NCI-H1417 (cell line): ENCODE measurements around the gene RPAP3.
"Not testable (repeated sequence)": the region's sequence is repeated elsewhere in the genome, so short reads cannot be mapped to it uniquely, and the experiment has no call there.

Source experiments
- DNase-seq, 3 experiments: peaks; one replicate each; lab custom pipeline; 2025; lab: John Stamatoyannopoulos, UW

Gene RPAP3

DNA sequence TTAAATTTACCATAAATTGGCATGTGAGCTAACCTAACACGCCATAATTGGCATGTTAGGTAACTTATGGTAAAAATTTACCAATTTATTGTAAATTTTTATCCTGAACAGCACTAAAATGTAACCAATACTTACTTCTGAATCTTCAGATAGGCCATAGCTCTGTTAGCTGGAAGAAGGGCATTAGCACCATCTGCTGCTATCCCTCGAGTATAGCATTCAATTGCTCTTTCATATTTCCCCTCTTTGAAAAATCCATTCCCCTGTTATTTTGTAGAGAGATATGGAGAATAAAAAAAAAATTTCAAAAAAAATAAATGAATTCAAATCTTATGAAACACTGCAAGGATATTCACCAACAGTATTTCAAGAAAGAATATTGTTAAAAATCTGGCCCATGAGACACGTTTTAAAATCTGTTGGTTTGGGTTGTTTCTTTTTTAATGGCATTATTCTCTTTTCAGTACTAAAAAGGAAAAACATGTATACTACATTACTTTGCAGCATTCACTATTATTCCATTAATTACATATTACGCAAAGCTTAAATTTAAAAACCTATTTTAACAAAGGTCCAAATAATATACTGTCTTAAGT lies 19.1 kb downstream of the RPAP3 start:
- peak in 2 of 3 experiments; percentile 10 to 73 for DNase-seq

DNA sequence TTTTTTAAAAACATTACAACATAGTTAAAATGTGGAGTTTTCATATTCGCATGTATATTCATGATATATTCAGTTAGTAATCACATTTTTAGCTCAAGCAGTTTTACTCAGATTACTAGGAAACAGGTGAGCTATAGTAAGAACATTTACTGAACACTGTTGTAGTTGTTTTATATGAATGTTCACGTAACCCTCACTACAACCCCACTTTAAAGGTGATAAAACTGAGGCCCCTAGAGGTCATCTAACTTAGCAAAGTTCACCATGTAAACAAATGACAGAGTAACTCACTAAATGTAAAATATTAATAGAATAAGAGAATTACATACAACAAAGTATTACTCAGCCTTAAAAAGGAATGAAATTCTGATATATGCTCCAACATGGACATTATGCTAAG lies 26.0 kb downstream of the RPAP3 start:
- no peak for DNase-seq

DNA sequence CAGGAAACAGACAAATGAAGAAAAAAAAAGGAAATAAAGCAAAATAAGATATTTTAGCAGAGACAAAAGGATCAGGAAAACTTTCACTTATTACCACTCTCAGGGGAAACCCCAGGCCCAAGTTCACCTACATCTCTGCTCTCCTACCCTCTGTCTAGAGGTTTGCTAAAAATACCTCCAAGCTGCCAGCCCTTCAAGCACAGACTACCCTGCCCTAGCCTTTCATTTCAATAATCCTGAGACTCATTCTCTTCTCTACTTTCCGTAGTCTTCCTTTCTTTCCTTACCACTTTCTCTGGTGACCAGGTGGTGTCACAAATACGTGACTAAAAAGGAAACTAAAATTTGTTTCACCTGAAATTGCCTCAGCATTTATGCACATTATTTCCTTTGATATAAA lies 33.8 kb downstream of the RPAP3 start:
- DNase-seq: no peak

DNA sequence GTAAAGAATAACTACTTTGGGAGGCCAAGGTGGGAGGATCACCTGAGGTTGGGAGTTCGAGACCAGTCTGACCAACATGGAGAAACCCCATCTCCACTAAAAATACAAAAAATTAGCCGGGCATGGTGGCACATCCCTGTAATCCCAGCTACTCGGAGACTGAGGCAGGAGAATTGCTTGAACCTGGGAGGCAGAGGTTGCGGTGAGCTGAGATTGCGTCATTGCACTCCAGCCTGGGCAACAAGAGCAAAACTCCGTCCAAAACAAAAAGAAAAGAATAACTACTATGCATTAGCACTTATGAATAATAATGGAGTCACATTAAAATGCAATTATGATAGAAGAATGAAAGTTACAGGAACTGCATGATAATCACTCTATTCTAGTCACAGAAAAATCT lies 37.9 kb downstream of the RPAP3 start:
- DNase-seq: not testable (repeated sequence)

DNA sequence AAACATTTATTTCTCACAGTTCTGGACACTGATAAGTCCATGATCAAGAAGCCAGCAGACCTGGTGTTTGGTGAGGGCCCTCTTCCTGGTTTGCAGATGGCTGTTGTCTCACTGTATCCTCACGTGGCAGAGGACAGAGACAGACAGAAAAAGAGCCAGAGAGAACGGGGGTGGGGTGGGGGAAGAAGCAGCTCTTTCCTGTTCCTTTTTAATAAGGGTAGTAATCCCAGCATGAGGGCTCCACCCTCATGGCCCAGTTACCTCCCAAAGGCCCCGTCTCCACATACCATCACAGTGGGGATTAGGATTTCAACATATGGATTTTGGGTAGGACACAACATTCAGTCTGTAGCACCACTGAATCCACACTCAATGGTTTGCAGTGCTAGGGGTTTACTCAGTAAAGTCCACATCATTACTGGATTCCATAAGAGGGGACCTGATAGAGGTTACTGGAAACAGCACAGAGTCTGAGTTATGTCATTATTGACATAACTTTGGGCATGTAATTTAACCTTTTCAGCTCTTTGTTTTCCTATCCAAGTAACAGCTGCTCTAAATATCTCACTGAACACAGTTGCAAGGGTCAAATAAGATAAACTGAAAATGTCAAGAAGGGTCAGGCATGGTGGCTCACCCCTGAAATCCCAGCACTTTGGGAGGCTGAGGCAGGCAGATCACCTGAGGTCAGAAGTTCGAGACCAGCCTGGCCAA lies 53.2 kb downstream of the RPAP3 start:
- peak in 1 of 3 experiments; percentile 29 for DNase-seq

DNA sequence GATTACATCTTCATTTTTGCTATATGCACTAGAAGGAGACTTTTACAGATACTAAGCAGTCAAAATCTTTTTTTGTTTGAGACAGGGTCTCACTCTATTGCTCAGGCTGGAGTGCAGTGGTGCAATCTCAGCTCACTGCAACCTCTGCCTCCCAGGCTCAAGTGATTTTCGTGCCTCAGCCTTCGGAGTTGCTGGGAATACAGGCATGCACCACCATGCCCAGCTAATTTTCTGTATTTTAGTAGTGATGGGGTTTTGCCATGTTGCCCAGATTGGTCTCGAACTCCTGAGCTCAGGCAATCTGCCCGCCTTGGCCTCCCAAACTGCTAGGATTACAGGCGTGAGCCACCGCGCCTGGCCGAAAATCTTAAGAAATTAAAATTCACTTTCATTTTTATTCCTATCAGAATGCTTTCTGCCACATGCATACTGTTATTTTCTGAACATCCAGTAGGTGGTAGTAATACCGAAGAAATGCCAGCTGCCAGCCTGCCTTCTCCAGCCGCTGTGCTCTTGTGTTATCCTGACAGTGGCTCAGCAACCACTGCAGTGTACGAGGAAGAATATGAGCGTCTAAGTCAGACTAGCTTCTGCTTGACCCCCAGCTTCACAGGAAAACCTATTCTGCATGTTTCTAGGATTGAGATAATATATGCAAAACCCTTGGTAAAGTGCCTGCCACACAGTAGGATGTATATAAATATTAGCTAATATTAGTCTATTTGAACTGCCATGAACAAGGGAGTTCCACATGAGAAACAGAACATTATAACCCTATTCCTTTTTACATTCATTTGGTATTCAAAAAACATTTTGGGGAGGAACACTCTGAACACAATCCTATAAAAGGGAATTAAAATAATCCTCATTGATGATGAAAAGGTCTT lies 54.2 kb downstream of the RPAP3 start:
- DNase-seq: peak in 2 of 3 experiments; percentile 46 to 53

DNA sequence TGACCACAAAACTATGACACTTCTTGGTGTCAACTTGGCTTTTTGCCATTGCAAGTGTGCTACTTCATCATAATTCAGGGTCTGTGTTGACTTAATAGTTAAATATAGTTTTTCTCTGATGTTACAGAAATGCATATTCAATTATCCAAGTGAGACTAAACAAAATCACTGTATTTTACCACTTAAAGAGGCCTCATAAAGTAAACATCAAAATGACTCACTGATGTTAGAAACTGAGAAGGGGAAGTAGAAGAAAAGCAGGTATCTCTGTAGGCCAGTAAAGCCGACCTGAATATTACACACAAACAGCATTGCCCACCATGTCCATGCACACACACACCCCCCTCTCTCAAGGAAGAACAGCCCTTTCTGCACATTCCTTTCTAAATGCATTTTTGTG lies 55.4 kb downstream of the RPAP3 start:
- DNase-seq: no peak

DNA sequence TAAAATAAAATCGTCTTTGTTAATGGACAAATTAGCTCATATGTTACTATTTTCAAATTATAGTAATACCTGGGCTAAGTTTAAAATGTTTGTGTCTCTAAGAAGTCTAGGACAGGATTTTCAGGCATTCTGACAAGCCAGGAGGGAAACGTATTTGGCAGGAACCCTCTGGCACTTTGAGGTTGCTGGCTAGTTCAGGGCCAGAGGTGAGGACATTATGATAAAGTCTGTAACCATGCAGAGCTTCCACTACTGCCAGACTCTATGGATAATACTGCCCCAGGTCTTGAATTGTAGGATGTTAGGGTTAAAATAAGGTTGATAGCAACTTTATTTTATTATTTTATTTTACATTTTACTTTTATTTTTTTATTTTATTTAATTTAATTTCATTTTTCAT lies 56.4 kb downstream of the RPAP3 start:
- DNase-seq: no peak

DNA sequence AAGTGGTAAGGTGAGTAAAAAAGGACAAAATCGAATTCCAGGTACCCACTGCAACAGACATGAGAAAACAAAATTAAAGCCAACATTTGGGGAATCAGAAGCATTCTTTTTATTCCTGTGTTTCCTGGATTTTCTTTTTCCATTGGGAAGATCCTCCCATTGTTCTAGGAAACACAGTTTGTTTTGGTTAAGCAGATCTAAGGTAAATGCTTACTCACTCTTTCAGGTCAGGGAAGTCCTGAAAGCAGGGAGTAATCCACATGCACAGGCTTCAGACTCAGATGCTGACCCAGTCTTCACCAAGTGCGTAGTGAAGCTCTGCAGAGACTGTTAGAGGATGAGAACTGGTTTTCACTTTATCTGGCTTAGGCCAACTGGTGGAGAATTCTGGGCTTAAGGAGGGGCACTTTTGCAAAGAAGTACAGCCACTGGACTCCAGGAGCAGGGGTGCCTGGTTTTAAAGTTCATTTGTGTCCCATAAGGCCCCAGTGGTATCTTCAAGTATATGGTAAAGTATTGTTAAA lies 57.7 kb downstream of the RPAP3 start:
- DNase-seq: no peak

DNA sequence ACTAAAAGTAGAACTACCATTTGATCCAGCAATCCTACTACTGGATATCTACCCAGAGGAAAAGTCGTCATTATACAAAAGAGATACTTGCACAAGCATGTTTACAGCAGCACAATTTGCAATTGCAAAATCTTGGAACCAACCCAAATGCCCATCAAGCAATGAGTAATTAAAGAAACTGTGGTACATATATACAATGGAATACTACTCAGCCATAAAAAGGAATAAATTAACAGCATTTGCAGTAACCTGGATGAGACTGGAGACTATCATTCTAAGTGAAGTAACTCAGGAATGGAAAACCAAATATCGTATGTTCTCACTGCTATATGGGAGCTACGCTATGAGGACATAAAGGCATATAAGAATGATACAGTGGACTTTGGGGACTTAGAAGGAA lies 63.5 kb downstream of the RPAP3 start:
- not testable (repeated sequence) for DNase-seq

DNA sequence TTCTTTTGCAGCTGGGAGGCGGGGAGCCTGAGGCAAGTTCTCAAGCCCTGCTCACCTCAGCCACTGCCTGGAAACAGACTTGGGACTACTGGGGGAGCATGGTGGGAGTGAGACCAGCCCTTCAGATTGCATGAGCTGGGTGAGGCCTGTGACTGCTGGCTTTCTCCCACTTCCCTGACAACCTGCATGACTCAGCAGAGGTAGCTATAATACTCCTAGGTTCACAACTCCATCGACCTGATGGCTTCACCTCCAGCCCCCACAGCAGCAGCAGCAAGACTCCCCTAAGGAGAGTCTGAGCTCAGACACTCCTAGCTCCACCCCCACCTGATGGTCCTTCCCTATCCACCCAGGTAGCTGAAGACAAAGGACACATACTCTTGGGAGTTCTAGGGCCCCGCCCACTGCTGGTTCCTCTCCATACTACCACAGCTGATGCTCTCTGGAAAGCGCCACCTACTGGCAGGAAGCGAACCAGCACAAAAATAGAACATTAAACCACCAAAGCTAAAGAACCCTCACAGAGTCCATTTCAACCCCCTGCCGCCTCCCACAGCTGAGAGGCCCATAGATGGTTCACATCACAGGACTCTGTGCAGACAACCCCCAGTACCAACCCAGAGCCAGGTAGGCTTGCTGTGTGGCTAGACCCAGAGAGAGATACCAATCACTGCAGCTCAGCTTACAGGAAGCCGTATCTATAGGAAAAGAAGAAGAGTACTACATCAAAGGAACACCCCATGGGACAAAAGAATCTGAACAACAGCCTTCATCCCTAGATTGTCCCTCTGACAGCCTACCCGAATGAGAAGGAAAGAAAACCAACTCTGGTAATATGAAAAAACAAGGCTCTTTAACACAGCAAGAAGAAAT lies 68.7 kb downstream of the RPAP3 start:
- DNase-seq: no peak

DNA sequence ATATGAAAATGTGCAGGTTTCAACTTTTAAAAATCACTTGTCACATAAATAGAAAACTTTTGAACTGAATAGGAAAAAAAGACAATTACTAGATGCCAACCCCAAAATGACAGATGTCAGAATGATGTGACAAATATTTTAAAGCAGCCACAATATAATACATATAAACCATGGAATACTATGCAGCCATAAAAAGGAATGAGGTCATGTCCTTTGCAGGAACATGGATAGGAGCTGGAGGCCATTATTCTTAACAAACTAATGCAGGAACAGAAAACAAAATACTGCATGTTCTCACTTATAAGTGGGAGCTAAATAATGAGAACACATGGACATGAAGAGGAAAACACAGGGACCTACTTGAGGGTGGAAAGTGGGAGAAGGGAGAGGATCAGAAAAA lies 70.1 kb downstream of the RPAP3 start:
- DNase-seq: not testable (repeated sequence)

DNA sequence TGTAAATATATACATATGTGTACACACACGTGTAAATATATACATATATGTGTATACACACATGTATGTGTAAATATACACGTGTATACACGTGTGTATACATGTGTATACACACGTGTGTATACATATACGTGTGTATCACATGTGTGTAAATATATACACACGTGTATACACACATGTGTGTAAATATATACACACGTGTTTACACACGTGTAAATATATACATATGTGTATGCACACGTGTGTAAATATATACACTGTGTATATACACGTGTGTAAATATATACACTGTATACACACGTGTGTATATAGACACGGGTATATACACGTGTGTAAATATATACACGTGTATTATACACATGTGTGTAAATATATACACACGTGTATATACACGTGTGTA lies 71.7 kb downstream of the RPAP3 start:
- DNase-seq: no peak

DNA sequence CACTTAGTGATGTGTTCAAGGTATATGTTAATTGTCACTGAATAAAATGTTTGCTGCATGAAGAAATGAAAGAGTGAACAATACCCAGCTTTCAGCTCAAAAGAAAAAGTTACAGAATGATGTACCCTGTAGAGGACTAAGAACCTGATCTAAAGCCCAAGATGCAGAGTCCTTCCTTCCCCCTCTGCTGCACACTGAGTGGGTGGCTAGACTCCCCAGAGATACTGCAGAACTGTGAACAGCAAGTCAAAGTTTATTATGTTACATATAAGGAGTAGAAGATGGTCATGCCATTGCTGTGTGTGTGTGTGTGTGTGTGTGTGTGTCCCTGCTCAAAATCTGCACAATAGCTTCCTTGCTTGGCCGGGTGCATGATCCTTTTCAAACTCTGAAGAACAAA lies 83.9 kb downstream of the RPAP3 start:
- DNase-seq: no peak

DNA sequence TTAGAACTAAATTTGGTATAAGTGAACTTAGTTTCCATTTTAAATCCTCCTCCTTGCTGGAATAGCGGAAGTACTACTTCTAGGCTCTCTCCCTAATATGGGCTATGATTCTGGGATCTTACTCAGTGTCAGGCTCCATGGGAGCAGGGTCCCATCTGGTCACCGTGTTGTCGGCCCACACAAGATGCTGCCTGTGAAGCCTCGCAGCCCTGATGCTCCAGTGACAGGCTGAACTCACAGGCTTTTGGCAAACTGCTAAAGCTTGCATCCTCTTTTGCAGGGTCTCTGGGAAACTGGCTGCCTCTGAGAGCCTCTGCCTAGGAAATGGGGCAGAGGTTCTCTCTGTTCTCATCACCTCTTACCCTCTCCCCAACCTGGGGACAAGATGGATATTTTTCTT lies 88.4 kb downstream of the RPAP3 start:
- no peak for DNase-seq

DNA sequence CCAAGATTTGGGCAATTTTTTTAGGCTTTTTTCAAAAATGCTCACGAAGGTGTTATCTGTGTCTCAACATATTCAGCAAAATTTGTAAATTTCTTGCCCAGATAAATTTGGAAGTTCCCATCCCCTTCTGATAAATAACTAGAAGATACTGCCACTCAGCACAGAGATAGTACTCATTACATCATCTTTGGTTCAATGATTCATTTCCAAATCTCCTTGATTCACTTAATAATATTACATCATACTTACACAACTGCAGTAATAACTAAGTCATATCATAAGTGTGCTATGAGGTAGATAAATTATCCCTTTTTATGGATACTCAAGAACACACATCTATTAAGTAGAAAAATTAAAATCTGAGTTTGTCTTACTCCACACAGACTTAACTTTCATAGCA lies 89.4 kb downstream of the RPAP3 start:
- DNase-seq: no peak

DNA sequence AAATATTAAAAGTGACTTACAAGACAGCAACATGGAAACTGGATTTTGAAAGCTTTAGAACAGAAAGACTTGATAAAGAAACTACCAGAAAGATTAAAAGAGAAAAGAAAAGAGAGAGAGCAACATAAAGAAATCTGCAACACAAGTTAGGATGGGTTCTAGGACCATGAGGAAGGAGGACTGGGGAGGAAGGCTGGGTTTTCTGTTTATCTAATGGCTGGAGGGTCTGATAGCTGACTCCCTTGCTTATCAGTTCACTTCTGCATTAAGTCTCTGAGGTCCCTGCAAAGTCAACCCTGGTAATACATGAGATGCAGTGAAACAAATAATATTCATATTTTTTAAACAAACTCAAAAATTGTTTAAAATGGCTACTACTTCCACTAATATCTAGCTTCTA lies 90.1 kb downstream of the RPAP3 start:
- DNase-seq: peak in 1 of 3 experiments; percentile 38

DNA sequence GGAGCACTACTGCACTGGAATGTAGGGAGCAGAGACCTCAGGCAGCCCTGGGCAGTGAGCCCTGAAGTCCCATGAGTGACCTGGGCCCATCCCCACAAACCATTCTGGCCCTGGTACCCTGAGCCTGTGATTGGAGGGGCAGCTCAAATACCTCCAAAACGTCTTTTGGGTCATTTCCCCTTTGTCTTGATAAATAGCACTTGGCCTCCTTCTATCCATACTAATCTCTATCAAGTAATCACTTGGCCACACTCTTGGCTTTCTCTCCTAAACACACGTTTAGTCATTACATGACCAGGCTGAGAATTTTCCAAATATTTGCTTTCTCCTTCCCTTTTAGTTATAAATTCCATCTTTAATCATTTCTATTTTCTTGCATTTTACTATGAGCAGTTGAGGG lies 91.3 kb downstream of the RPAP3 start:
- DNase-seq: no peak

DNA sequence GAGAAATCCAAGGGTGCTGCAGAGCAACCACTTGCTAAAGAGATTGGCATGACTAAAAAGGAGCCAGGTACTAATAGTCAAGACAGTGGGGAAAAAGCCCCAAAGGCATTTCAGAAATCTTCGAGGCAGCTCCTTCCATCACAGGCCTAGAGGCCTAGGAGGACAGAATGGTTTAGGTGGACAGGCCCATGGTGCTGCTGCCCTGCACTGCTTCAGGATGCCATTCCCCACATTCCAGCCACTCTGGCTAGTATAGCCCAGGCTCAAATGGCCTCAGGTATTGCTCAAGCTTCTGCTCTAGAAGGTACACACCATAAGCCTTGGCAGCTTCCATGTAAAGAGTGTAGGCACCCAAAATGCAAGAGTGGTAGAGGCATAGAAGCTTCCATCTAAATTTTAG lies 92.9 kb downstream of the RPAP3 start:
- no peak for DNase-seq

DNA sequence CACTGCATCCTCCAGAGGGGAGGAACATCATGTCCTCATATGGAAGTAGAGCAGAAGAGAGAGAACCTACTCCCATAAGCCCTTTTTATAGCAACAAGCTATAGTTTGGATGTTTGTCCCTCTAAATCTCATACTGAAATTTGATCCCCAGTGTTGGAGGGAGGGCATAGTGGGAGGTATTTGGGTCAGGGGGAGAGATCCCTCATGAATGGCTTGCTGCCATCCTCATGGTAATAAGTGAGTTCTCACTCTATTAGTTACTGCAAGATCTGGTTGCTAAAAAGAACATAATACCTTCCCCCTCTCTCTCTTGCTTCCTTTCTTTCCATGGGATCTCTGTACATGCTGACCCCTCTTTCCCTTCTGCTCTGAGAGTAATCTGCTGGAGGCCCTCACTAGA lies 93.9 kb downstream of the RPAP3 start:
- DNase-seq: no peak
